Testis (tissue), 5 donors: ENCODE data around the gene NHLRC2. TPM values are rescaled to one million over a fixed set of nuclear protein-coding genes. Genes with fewer than 3 reads are reported as not detected.
"Not testable (repeated sequence)": the region's sequence is repeated elsewhere in the genome, so short reads cannot be mapped to it uniquely, and the experiment has no call there.

Source experiments
- DNase-seq: peaks from one replicate; pipeline ENCODE4 v3.0.0-alpha.2; 2019
- H3K27ac ChIP-seq, 2 donors: fragments of 200-600 bp; sonication (generic); one replicate each; pipeline ENCODE4 v1.5.1; 2019
- H3K27me3 ChIP-seq: fragments of 200-600 bp; sonication (generic); one replicate; pipeline ENCODE4 v1.5.1; 2019
- H3K36me3 ChIP-seq: fragments of 200-600 bp; sonication (generic); one replicate; pipeline ENCODE4 v1.5.1; 2017; ENCODE audit warnings: low read depth; ENCODE audit errors: missing control alignments
- H3K4me1 ChIP-seq: fragments of 200-600 bp; sonication (generic); one replicate; pipeline ENCODE4 v1.5.1; 2019
- H3K4me3 ChIP-seq, 2 donors: fragments of 200-600 bp; sonication (generic); one replicate each; pipeline ENCODE4 v1.5.1; 2017 to 2019
- H3K9me3 ChIP-seq: fragments of 200-600 bp; sonication (generic); one replicate; pipeline ENCODE4 v1.5.1; 2017
- CTCF ChIP-seq, 3 experiments: fragments of 450-650 bp in 2 of 3; fragments of 200-600 bp in 1 of 3; sonication (generic) in 1 of 3; IDR thresholded peaks; one replicate each; pipeline ENCODE4 v1.5.1; 2016 to 2019; ENCODE audit warnings: antibody characterized with exemption in 3 of 3, mild to moderate bottlenecking in 2 of 3, moderate library complexity in 1 of 3
- POLR2A ChIP-seq: fragments of 450-650 bp; IDR thresholded peaks from one replicate; pipeline ENCODE4 v1.6.1; 2017; ENCODE audit warnings: antibody characterized with exemption, mild to moderate bottlenecking, moderate library complexity
- WGBS, 2 donors: methylation state at CpG; one replicate each; pipeline ENCODE4 v1.1.5; 2018; 5-methylcytosine and 5-hydroxymethylcytosine counted together
- intact Hi-C: fragments of 100-400 bp; cut with DNase I; formaldehyde crosslinking; loops from one replicate; pipeline ENCODE4 v1.15.1; 2023; ENCODE audit warnings: low total_unique reads
- long read RNA-seq, 2 donors: transcript quantifications; one replicate each; lab custom pipeline, GENCODE V29; 2026
- polyA plus RNA-seq: library from polyadenylated mRNA; stranded (reverse); fragments of 350-450 nt; fragmentation: Illumina TruSeq; extraction: RNeasy Lipid Tissue Mini Kit (QIAGEN cat#74804); gene quantifications from one replicate; pipeline ENCODE4 v1.2.3, GENCODE V29; 2014; ENCODE audit warnings: low read depth, low replicate concordance; ENCODE audit not compliant: insufficient read depth
- total RNA-seq, 2 donors: library from RNA; depleted of rRNA; stranded (reverse); fragments of >200 nt; gene quantifications; one replicate each; pipeline ENCODE4 v1.2.3, GENCODE V29; 2016

Gene NHLRC2
- total RNA-seq: 10 to 100 TPM; 34.3 to 37.7 TPM
- polyA plus RNA-seq: 8.7 TPM
- long read RNA-seq, donor 1, full-length matches to known transcripts: 5 of 5 reads
- long read RNA-seq, donor 1, partial matches to known transcripts: 0 of 5 reads
- long read RNA-seq, donor 1, other reads (novel, unspliced or antisense): 0 of 5 reads
- long read RNA-seq, donor 2, full-length matches to known transcripts: 2 of 2 reads
- long read RNA-seq, donor 2, partial matches to known transcripts: 0 of 2 reads
- long read RNA-seq, donor 2, other reads (novel, unspliced or antisense): 0 of 2 reads

GRCh38 chr10:113854013-113854760 is at the start of gene NHLRC2, which contains the start of gene DCLRE1A:
Gene NHLRC2, plus strand, starts transcription at chr10:113854661. Its CDS starts 212 bp downstream, at chr10:113854873.
Gene DCLRE1A, minus strand, starts transcription at chr10:113854082. Its CDS starts 900 bp downstream, at chr10:113853182.
- Histone ChIP-seq H3K27me3 (no peaks in the 10 kb centered on the region), H3K4me3 (peak within 1 kb of the TSS; percentile 88 to 99), H3K27ac (peak within 1 kb of the TSS; percentile 93 to 95), H3K36me3 (no peaks in the 10 kb centered on the region), H3K4me1 (peaks cover 16% of the 10 kb centered on the region), H3K9me3 (no peaks in the 10 kb centered on the region)
- TF ChIP-seq POLR2A (no peak), CTCF (IDR thresholded peaks at IDR 0.05) (no peak)
- intact Hi-C loops: no loop called here
- 0% methylated on average over 29 to 39 of the region's 39 CpGs for WGBS, 2 donors
- DNase-seq: peak; percentile 92

GRCh38 chr10:113806503-113806902 is 48.0 kb upstream of the NHLRC2 start:
- no peak for TF ChIP-seq POLR2A
- no peak for TF ChIP-seq CTCF (IDR thresholded peaks at IDR 0.05)
- H3K4me1 ChIP-seq: no peaks in the 10 kb centered on the region
- no peaks in the 10 kb centered on the region for H3K36me3 ChIP-seq
- no peaks in the 10 kb centered on the region for H3K27me3 ChIP-seq
- H3K9me3 ChIP-seq: no peaks in the 10 kb centered on the region
- no peak overlapping the region for H3K27ac ChIP-seq
- 86 to 91% methylated on average over 4 of the region's 4 CpGs for WGBS, 2 donors
- no peak overlapping the region for H3K4me3 ChIP-seq
- intact Hi-C loops: no loop called here
- DNase-seq: no peak

GRCh38 chr10:113808168-113808567 is 46.3 kb upstream of the NHLRC2 start:
- no peaks in the 10 kb centered on the region for H3K27me3 ChIP-seq
- no peak overlapping the region for H3K4me3 ChIP-seq
- H3K4me1 ChIP-seq: no peaks in the 10 kb centered on the region
- no peaks in the 10 kb centered on the region for H3K9me3 ChIP-seq
- H3K36me3 ChIP-seq: no peaks in the 10 kb centered on the region
- WGBS, 2 donors: 81 to 90% methylated on average over 3 of the region's 3 CpGs
- no peak overlapping the region for H3K27ac ChIP-seq
- DNase-seq: no peak
- intact Hi-C loops: no loop called here
- TF ChIP-seq CTCF (IDR thresholded peaks at IDR 0.05) (no peak), POLR2A (no peak)

GRCh38 chr10:113814700-113815099 is 39.8 kb upstream of the NHLRC2 start:
- not testable (repeated sequence) for DNase-seq

GRCh38 chr10:113819989-113820388 is 34.5 kb upstream of the NHLRC2 start:
- no peaks in the 10 kb centered on the region for H3K4me1 ChIP-seq
- H3K4me3 ChIP-seq: no peak overlapping the region
- no peaks in the 10 kb centered on the region for H3K9me3 ChIP-seq
- intact Hi-C loops: no loop called here
- H3K27me3 ChIP-seq: no peaks in the 10 kb centered on the region
- H3K36me3 ChIP-seq: no peaks in the 10 kb centered on the region
- 86 to 95% methylated on average over 4 of the region's 4 CpGs for WGBS, 2 donors
- H3K27ac ChIP-seq: no peak overlapping the region
- TF ChIP-seq CTCF (IDR thresholded peaks at IDR 0.05) (no peak), POLR2A (no peak)
- no peak for DNase-seq

More at GRCh38 chr10:113814700-113815099, 39.8 kb upstream of the NHLRC2 start:
- H3K4me1 ChIP-seq, H3K27me3 ChIP-seq, H3K27ac ChIP-seq, H3K9me3 ChIP-seq, intact Hi-C loops, H3K36me3 ChIP-seq, H3K4me3 ChIP-seq: not testable (repeated sequence)
- 88 to 96% methylated on average over 1 of the region's 1 CpG for WGBS, 2 donors
